ENCODE results near the gene TIPARP. TPM values are rescaled to one million over a fixed set of nuclear protein-coding genes. Genes with fewer than 3 reads are reported as not detected.
"Not testable (repeated sequence)": the region's sequence is repeated elsewhere in the genome, so short reads cannot be mapped to it uniquely, and the experiment has no call there.

Gene TIPARP
- total and polyA plus RNA-seq, 2 donors, result 14.3 to 30.3 TPM

DNA sequence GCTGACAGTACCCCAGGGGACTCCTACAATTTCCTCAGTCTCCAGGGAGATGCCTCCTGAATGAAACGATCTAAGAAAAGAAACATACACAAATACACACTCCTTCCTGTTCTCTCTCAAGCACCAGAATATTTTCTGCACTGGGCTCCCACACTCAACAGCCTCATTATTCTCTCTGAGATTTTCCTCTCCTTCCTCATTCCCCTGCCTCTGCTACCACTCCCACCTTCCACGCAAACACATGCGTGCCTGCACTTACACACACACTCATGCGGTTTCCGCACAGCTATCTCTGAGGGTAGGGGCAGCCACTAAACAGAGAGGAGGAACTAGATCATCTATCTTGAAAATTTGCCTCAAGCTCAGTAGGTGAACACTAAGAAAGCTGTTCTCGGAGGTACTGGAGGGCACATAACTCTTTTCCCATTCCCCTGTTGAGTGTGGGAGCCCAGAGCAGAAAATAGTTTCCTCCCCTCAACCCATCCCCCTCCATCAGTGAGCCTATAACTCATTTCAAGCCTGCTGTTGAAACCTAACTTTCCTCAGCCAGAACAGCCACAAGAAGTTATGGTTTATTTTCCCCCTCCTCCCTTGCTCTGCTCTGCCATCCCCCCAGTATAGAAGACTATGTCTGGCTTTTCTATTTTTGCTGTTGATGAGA, 30.5 kb upstream of the TIPARP start:
- H3K27ac ChIP-seq (ENCODE audit: low read depth in 1 of 2, low read length in 1 of 2), result peak overlapping the region in 1 of 2 donors; percentile 70

DNA sequence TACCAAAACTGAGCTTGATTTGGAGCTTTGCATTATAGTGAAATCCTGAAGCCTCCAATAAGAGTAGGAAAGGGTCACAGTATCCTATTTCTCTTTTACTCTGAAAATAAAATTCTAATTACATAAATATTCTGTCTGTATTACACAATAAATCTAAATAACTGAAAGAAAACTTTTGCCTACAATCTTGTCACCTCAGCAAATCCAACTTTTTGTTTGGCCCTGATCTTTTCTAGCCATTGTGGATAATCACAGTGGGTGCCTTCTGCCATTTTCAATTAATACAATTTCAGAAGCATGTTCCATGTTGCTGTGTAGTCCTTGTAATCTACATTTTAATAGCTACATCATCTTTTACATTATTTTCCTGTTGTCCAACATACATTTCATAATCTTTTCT, 29.4 kb upstream of the TIPARP start:
- H3K4me1 ChIP-seq (ENCODE audit: control insufficient read depth in 2 of 2, insufficient read depth in 2 of 2, low read length in 2 of 2), result peaks cover 13 to 18% of the 10 kb centered on the region in 2 donors
- no peak overlapping the region for H3K4me3 ChIP-seq (ENCODE audit: low read length in 2 of 2)
- H3K36me3 ChIP-seq (ENCODE audit: control insufficient read depth in 2 of 2, insufficient read depth in 2 of 2, low read length in 1 of 2), result no peaks in the 10 kb centered on the region
- no peak for DNase-seq (ENCODE audit: low read depth in 6 of 9, low spot score in 9 of 9)
- no peaks in the 10 kb centered on the region for H3K27me3 ChIP-seq (ENCODE audit: control insufficient read depth in 2 of 2, insufficient read depth in 1 of 2, low read length in 1 of 2)
- no peak overlapping the region for H3K27ac ChIP-seq (ENCODE audit: low read depth in 1 of 2, low read length in 1 of 2)
- no peaks in the 10 kb centered on the region for H3K9me3 ChIP-seq (ENCODE audit: control insufficient read depth in 2 of 2, insufficient read depth in 1 of 2, low read length in 1 of 2)

More for the DNA sequence above, 30.5 kb upstream of the TIPARP start:
- no peaks in the 10 kb centered on the region for H3K27me3 ChIP-seq (ENCODE audit: control insufficient read depth in 2 of 2, insufficient read depth in 1 of 2, low read length in 1 of 2)
- no peaks in the 10 kb centered on the region for H3K9me3 ChIP-seq (ENCODE audit: control insufficient read depth in 2 of 2, insufficient read depth in 1 of 2, low read length in 1 of 2)
- H3K4me3 ChIP-seq (ENCODE audit: low read length in 2 of 2), result peak overlapping the region in 1 of 2 donors; percentile 12
- H3K4me1 ChIP-seq (ENCODE audit: control insufficient read depth in 2 of 2, insufficient read depth in 2 of 2, low read length in 2 of 2), result peaks cover 13 to 18% of the 10 kb centered on the region in 2 donors
- no peaks in the 10 kb centered on the region for H3K36me3 ChIP-seq (ENCODE audit: control insufficient read depth in 2 of 2, insufficient read depth in 2 of 2, low read length in 1 of 2)
- WGBS, result 3% methylated on average over 6 of the region's 6 CpGs
- peak; percentile 19 to 75 (median 45) for DNase-seq (ENCODE audit: low read depth in 6 of 9, low spot score in 9 of 9)

DNA sequence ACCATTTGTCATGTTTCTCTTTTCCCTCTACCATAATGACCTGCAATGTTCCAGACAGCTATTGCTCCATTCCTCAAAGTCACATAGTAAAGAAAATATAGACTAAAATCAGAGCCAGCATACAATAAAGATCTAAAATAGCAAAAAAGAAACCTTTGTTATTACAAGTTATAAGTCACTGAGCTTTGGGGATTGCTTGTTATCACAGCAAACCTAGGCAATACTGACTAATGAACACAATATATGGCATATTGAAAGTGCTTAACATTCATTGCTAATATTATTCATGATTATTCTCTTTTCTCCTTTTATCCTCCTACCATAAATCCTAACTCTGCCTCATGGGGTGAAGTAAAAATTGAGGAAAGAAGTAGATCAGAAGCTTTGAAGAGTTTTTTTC, 27.4 kb upstream of the TIPARP start:
- Histone ChIP-seq H3K4me3 (ENCODE audit: low read length in 2 of 2) (no peak overlapping the region), H3K4me1 (ENCODE audit: control insufficient read depth in 2 of 2, insufficient read depth in 2 of 2, low read length in 2 of 2) (peaks cover 13 to 18% of the 10 kb centered on the region in 2 donors), H3K9me3 (ENCODE audit: control insufficient read depth in 2 of 2, insufficient read depth in 1 of 2, low read length in 1 of 2) (no peaks in the 10 kb centered on the region), H3K27ac (ENCODE audit: low read depth in 1 of 2, low read length in 1 of 2) (no peak overlapping the region), H3K36me3 (ENCODE audit: control insufficient read depth in 2 of 2, insufficient read depth in 2 of 2, low read length in 1 of 2) (no peaks in the 10 kb centered on the region), H3K27me3 (ENCODE audit: control insufficient read depth in 2 of 2, insufficient read depth in 1 of 2, low read length in 1 of 2) (no peaks in the 10 kb centered on the region)
- no peak for DNase-seq (ENCODE audit: low read depth in 6 of 9, low spot score in 9 of 9)

DNA sequence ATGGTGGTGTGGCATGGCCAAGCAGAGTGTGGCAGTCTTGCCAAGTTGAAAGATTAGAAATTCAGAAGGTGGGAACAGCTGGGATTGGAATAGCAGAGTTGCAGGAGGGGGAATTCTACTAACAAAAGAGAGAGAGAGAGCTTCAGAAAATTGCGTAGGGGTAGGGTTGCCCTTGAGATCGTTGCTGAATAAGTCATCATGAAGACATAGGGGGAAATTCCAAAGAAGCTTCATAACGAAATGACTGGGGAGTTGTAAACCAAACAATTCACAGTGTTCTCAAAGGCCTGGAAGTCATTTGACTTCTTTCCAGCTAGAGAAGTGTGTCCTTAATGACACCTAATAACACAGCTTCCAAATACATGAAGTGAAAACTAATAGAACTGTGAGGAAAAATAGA, 26.3 kb upstream of the TIPARP start:
- DNase-seq (ENCODE audit: low read depth in 6 of 9, low spot score in 9 of 9), result no peak
- no peaks in the 10 kb centered on the region for H3K27me3 ChIP-seq (ENCODE audit: control insufficient read depth in 2 of 2, insufficient read depth in 1 of 2, low read length in 1 of 2)
- H3K9me3 ChIP-seq (ENCODE audit: control insufficient read depth in 2 of 2, insufficient read depth in 1 of 2, low read length in 1 of 2), result no peaks in the 10 kb centered on the region
- WGBS, result 92% methylated on average over 3 of the region's 3 CpGs
- peaks cover 11 to 13% of the 10 kb centered on the region in 2 donors for H3K4me1 ChIP-seq (ENCODE audit: control insufficient read depth in 2 of 2, insufficient read depth in 2 of 2, low read length in 2 of 2)
- no peaks in the 10 kb centered on the region for H3K36me3 ChIP-seq (ENCODE audit: control insufficient read depth in 2 of 2, insufficient read depth in 2 of 2, low read length in 1 of 2)
- H3K4me3 ChIP-seq (ENCODE audit: low read length in 2 of 2), result no peak overlapping the region
- H3K27ac ChIP-seq (ENCODE audit: low read depth in 1 of 2, low read length in 1 of 2), result no peak overlapping the region

DNA sequence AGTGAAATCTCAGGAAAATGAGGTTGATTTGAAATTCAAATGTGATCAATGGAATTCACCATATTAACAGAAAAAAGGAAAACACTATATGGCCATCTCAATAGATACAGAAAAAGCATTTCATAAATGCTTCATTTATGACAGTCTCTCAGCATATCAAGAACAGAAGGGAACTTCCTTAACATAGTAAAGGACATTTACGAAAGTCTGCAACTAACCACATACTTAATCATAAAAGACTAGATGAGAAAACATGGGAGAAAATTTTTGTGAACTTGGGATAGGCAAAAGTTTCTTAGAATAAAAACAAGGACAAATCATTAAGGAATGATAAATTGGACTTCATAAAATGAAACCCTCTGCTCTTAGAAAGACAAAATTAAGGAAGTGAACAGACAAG, 24.7 kb upstream of the TIPARP start:
- H3K27me3 ChIP-seq (ENCODE audit: control insufficient read depth in 2 of 2, insufficient read depth in 1 of 2, low read length in 1 of 2), result no peaks in the 10 kb centered on the region
- no peaks in the 10 kb centered on the region for H3K4me1 ChIP-seq (ENCODE audit: control insufficient read depth in 2 of 2, insufficient read depth in 2 of 2, low read length in 2 of 2)
- no peak for DNase-seq (ENCODE audit: low read depth in 6 of 9, low spot score in 9 of 9)
- no peak overlapping the region for H3K4me3 ChIP-seq (ENCODE audit: low read length in 2 of 2)
- H3K9me3 ChIP-seq (ENCODE audit: control insufficient read depth in 2 of 2, insufficient read depth in 1 of 2, low read length in 1 of 2), result no peaks in the 10 kb centered on the region
- H3K36me3 ChIP-seq (ENCODE audit: control insufficient read depth in 2 of 2, insufficient read depth in 2 of 2, low read length in 1 of 2), result no peaks in the 10 kb centered on the region
- H3K27ac ChIP-seq (ENCODE audit: low read depth in 1 of 2, low read length in 1 of 2), result no peak overlapping the region
- WGBS, result 87% methylated on average over 1 of the region's 1 CpG

DNA sequence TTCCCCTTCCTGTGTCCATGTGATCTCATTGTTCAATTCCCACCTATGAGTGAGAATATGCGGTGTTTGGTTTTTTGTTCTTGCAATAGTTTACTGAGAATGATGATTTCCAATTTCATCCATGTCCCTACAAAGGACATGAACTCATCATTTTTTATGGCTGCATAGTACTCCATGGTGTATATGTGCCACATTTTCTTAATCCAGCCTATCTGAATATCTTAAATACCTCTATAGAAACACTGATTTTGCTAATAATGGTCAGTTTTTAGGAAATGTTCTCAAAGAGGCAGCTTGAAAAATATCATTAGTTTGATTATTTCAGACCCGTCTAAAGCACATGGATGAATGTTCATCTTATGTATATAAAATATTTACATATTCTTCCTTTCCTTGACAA, 21.7 kb upstream of the TIPARP start:
- WGBS, result 96% methylated on average over 2 of the region's 2 CpGs
- not testable (repeated sequence) for H3K4me3 ChIP-seq (ENCODE audit: low read length in 2 of 2); H3K27me3 ChIP-seq (ENCODE audit: control insufficient read depth in 2 of 2, insufficient read depth in 1 of 2, low read length in 1 of 2); H3K36me3 ChIP-seq (ENCODE audit: control insufficient read depth in 2 of 2, insufficient read depth in 2 of 2, low read length in 1 of 2); H3K27ac ChIP-seq (ENCODE audit: low read depth in 1 of 2, low read length in 1 of 2); DNase-seq (ENCODE audit: low read depth in 6 of 9, low spot score in 9 of 9); H3K4me1 ChIP-seq (ENCODE audit: control insufficient read depth in 2 of 2, insufficient read depth in 2 of 2, low read length in 2 of 2); H3K9me3 ChIP-seq (ENCODE audit: control insufficient read depth in 2 of 2, insufficient read depth in 1 of 2, low read length in 1 of 2)

DNA sequence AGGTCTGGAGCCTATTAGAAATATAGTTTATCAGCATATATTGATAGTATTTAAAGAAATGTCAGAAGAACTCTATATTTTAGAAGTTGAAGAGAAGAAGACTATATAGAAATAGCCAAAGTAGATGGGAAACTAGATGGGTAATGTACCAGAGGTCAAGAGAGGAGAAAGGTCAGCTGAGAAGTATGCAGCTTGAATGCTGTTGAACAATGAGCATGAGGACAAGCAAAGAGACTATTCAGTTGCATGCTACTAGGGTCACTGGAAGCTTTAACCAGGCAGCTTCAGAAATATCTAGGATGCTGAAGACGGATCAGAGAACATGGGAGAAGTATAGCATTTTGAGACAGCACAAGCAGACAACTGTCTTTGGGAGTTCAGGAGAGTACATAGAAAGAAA, 19.6 kb upstream of the TIPARP start:
- no peaks in the 10 kb centered on the region for H3K36me3 ChIP-seq (ENCODE audit: control insufficient read depth in 2 of 2, insufficient read depth in 2 of 2, low read length in 1 of 2)

DNA sequence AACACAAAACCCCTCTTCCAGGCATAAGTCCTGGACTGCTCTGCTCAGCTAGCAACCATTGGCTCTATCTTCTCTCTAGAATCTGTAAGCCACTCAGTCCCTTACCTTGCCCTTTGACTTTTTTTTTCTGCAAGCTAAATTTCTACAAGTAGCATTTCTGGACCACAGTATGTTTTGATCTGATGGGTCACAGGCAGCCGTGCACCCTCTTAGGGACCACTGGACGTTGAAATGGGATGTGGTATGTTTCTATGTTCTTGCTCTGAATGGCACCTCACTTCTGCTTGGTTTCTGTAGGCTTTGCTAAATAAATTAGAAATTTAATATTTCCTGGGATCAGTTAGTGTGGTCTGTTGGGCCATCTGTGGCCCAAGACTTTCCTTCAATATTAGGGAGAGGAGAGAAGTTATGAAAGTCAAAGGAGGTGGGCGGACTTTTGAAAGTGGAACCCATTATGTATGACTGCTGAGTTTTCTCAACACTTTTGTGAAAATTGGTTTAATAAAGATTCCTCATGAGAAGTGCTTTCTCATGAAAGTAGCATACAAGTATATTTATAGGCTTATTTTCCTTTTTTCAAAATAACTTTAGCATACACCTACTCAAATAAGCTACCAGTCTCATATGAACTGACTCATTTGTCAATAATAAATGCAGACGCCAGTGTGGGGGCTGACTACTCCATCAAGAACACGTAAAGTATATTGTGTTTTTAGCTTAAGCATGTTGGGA, 18.4 kb upstream of the TIPARP start:
- no peak for DNase-seq (ENCODE audit: low read depth in 6 of 9, low spot score in 9 of 9)
- H3K9me3 ChIP-seq (ENCODE audit: control insufficient read depth in 2 of 2, insufficient read depth in 1 of 2, low read length in 1 of 2), result no peaks in the 10 kb centered on the region
- H3K4me1 ChIP-seq (ENCODE audit: control insufficient read depth in 2 of 2, insufficient read depth in 2 of 2, low read length in 2 of 2), result no peaks in the 10 kb centered on the region
- no peak overlapping the region for H3K4me3 ChIP-seq (ENCODE audit: low read length in 2 of 2)
- no peak overlapping the region for H3K27ac ChIP-seq (ENCODE audit: low read depth in 1 of 2, low read length in 1 of 2)
- WGBS, result 96% methylated on average over 5 of the region's 5 CpGs
- no peaks in the 10 kb centered on the region for H3K27me3 ChIP-seq (ENCODE audit: control insufficient read depth in 2 of 2, insufficient read depth in 1 of 2, low read length in 1 of 2)
- no peaks in the 10 kb centered on the region for H3K36me3 ChIP-seq (ENCODE audit: control insufficient read depth in 2 of 2, insufficient read depth in 2 of 2, low read length in 1 of 2)

More for the DNA sequence above, 19.6 kb upstream of the TIPARP start:
- 96% methylated on average over 1 of the region's 1 CpG for WGBS
- Histone ChIP-seq H3K27me3 (ENCODE audit: control insufficient read depth in 2 of 2, insufficient read depth in 1 of 2, low read length in 1 of 2) (no peaks in the 10 kb centered on the region), H3K4me3 (ENCODE audit: low read length in 2 of 2) (no peak overlapping the region), H3K4me1 (ENCODE audit: control insufficient read depth in 2 of 2, insufficient read depth in 2 of 2, low read length in 2 of 2) (no peaks in the 10 kb centered on the region), H3K27ac (ENCODE audit: low read depth in 1 of 2, low read length in 1 of 2) (no peak overlapping the region), H3K9me3 (ENCODE audit: control insufficient read depth in 2 of 2, insufficient read depth in 1 of 2, low read length in 1 of 2) (no peaks in the 10 kb centered on the region)
- no peak for DNase-seq (ENCODE audit: low read depth in 6 of 9, low spot score in 9 of 9)

DNA sequence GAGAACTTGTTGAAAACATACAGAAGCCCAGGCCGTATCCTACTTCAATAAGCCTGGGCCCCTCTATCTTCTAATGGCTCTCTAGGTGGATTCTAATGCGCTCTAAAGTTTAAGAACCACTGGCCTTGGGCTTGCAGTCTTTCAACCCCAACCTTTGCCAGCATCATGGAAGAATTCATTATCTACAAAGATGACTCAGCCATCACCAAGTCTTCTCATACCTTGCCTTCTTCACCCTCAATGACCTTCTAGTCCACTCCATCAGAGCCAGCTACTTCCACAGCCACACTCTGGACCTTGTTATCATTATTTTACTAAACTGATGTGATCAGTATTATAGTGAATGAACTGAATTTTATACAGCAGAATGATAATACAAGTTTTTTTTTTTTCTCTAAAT, 16.9 kb upstream of the TIPARP start:
- Histone ChIP-seq H3K4me1 (ENCODE audit: control insufficient read depth in 2 of 2, insufficient read depth in 2 of 2, low read length in 2 of 2) (no peaks in the 10 kb centered on the region), H3K36me3 (ENCODE audit: control insufficient read depth in 2 of 2, insufficient read depth in 2 of 2, low read length in 1 of 2) (no peaks in the 10 kb centered on the region), H3K27me3 (ENCODE audit: control insufficient read depth in 2 of 2, insufficient read depth in 1 of 2, low read length in 1 of 2) (no peaks in the 10 kb centered on the region), H3K27ac (ENCODE audit: low read depth in 1 of 2, low read length in 1 of 2) (no peak overlapping the region), H3K4me3 (ENCODE audit: low read length in 2 of 2) (no peak overlapping the region), H3K9me3 (ENCODE audit: control insufficient read depth in 2 of 2, insufficient read depth in 1 of 2, low read length in 1 of 2) (no peaks in the 10 kb centered on the region)
- WGBS, result 96% methylated on average over 2 of the region's 2 CpGs
- no peak for DNase-seq (ENCODE audit: low read depth in 6 of 9, low spot score in 9 of 9)

Measured in thymus (tissue), 11 donors.